K562 (cell line): ENCODE measurements around the gene SYNGR1. TPM values are rescaled to one million over a fixed set of nuclear protein-coding genes. Genes with fewer than 3 reads are reported as not detected.

Source experiments
- polyA plus RNA-seq, 8 experiments: library from polyadenylated mRNA; depleted of rRNA in 4 of 8; stranded (reverse) in 5 of 8; unstranded in 3 of 8; fragments of >200 nt; fragmentation: Nextera tagmentation in 2 of 8; fragmentation: Illumina TruSeq in 1 of 8; extraction: Ambion mirVana in 2 of 8; extraction: Trizol in 1 of 8; gene quantifications; 2 replicates each; pipeline versions ENCODE4 v1.2.1 to v1.2.3, GENCODE V29; 2011 to 2014; ENCODE audit warnings: inconsistent platforms in 1 of 8, missing spikeins in 1 of 8
- small RNA-seq: library from RNA; depleted of rRNA; stranded (forward); fragments of <200 nt; gene quantifications from one replicate; pipeline ENCODE3, GENCODE V24; 2014
- total RNA-seq, 7 experiments: library from RNA; depleted of rRNA in 6 of 7; stranded (reverse); fragments of >200 nt in 6 of 7; fragmentation: Illumina TruSeq in 2 of 7; extraction: Trizol in 2 of 7; gene quantifications; 2 replicates each; pipeline versions ENCODE4 v1.2.1 to v1.2.3, GENCODE V29; 2011 to 2021; ENCODE audit warnings: low replicate concordance in 1 of 7

SYNGR1 gene
- total and polyA plus RNA-seq, 9 of the 15 experiments (the other 6 are each of a cell fraction or from before 2014, with no cell fraction given) = 1.8 to 15.9 (median 5.5) TPM

Small RNA genes within 50 kb of the gene (small RNA-seq; reads per million reads assigned to genes)
- gene SNORD43 (not detected), gene SNORD83A (18,458 reads per million, percentile 100 among the genes with 10 or more reads in this experiment), gene SNORD83B (not detected)

Other genes with a start within 250 kb of the SYNGR1 start
Only the 7 nearest of the 9 such genes appear.
- 0.69 and 1.1 TPM in 2 replicates for gene PDGFB, start 105.0 kb upstream of the SYNGR1 start, total RNA-seq (2014; rRNA removed)
- 0.13 and 0.22 TPM in 2 replicates for gene PDGFB, start 105.0 kb upstream of the SYNGR1 start, total RNA-seq (2014; rRNA removed; fragmentation: Illumina TruSeq; extraction: Trizol)
- 0.11 TPM in 1 of 2 replicates, not detected in the other for gene PDGFB, start 105.0 kb upstream of the SYNGR1 start, total RNA-seq (2015; rRNA removed; fragmentation: Illumina TruSeq; extraction: Trizol)
- 1.2 and 1.4 TPM in 2 replicates for gene PDGFB, start 105.0 kb upstream of the SYNGR1 start, total RNA-seq (2021)
- 3.6 and 4.0 TPM in 2 replicates for gene PDGFB, start 105.0 kb upstream of the SYNGR1 start, polyA plus RNA-seq (2011; rRNA removed)
- 0.40 and 0.89 TPM in 2 replicates for gene PDGFB, start 105.0 kb upstream of the SYNGR1 start, polyA plus RNA-seq (2014; fragmentation: Illumina TruSeq; extraction: Trizol)
- under 1 TPM; 0.07 to 0.15 TPM for gene PDGFB, start 105.0 kb upstream of the SYNGR1 start, polyA plus RNA-seq (2014; fragmentation: Nextera tagmentation; extraction: Ambion mirVana)
- 0.50 and 0.56 TPM in 2 replicates for gene PDGFB, start 105.0 kb upstream of the SYNGR1 start, polyA plus RNA-seq (2014; rRNA removed)
- gene RPL3, start 30.4 kb upstream of the SYNGR1 start, total RNA-seq (2014; rRNA removed) = 2,245 and 2,417 TPM in 2 replicates
- 1,384 and 1,624 TPM in 2 replicates for gene RPL3, start 30.4 kb upstream of the SYNGR1 start, total RNA-seq (2014; rRNA removed; fragmentation: Illumina TruSeq; extraction: Trizol)
- gene RPL3, start 30.4 kb upstream of the SYNGR1 start, total RNA-seq (2015; rRNA removed; fragmentation: Illumina TruSeq; extraction: Trizol) = 1,989 and 2,037 TPM in 2 replicates
- gene RPL3, start 30.4 kb upstream of the SYNGR1 start, total RNA-seq (2021) = 1,960 and 1,995 TPM in 2 replicates
- gene RPL3, start 30.4 kb upstream of the SYNGR1 start, polyA plus RNA-seq (2011; rRNA removed) = 3,220 and 3,989 TPM in 2 replicates
- gene RPL3, start 30.4 kb upstream of the SYNGR1 start, polyA plus RNA-seq (2014; fragmentation: Illumina TruSeq; extraction: Trizol) = 2,565 and 2,747 TPM in 2 replicates
- gene RPL3, start 30.4 kb upstream of the SYNGR1 start, polyA plus RNA-seq (2014; fragmentation: Nextera tagmentation; extraction: Ambion mirVana) = 1,000 to 10,000 TPM; 3,338 to 4,066 TPM
- 2,749 and 3,057 TPM in 2 replicates for gene RPL3, start 30.4 kb upstream of the SYNGR1 start, polyA plus RNA-seq (2014; rRNA removed)
- gene TAB1, start 49.8 kb downstream of the SYNGR1 start, total RNA-seq (2014; rRNA removed) = 9.5 and 14.7 TPM in 2 replicates
- gene TAB1, start 49.8 kb downstream of the SYNGR1 start, total RNA-seq (2014; rRNA removed; fragmentation: Illumina TruSeq; extraction: Trizol) = 4.1 and 4.9 TPM in 2 replicates
- gene TAB1, start 49.8 kb downstream of the SYNGR1 start, total RNA-seq (2015; rRNA removed; fragmentation: Illumina TruSeq; extraction: Trizol) = 10.3 and 10.4 TPM in 2 replicates
- 20.1 and 20.9 TPM in 2 replicates for gene TAB1, start 49.8 kb downstream of the SYNGR1 start, total RNA-seq (2021)
- gene TAB1, start 49.8 kb downstream of the SYNGR1 start, polyA plus RNA-seq (2011; rRNA removed) = 12.3 and 19.2 TPM in 2 replicates
- 11.5 and 15.2 TPM in 2 replicates for gene TAB1, start 49.8 kb downstream of the SYNGR1 start, polyA plus RNA-seq (2014; fragmentation: Illumina TruSeq; extraction: Trizol)
- gene TAB1, start 49.8 kb downstream of the SYNGR1 start, polyA plus RNA-seq (2014; fragmentation: Nextera tagmentation; extraction: Ambion mirVana) = 1 to 10 TPM in 1 of 2 experiments, under 1 TPM in 1; 0.36 to 1.1 TPM
- 15.7 and 17.0 TPM in 2 replicates for gene TAB1, start 49.8 kb downstream of the SYNGR1 start, polyA plus RNA-seq (2014; rRNA removed)
- 4.6 and 5.7 TPM in 2 replicates for gene MGAT3, start 107.0 kb downstream of the SYNGR1 start, total RNA-seq (2014; rRNA removed)
- 2.8 and 3.5 TPM in 2 replicates for gene MGAT3, start 107.0 kb downstream of the SYNGR1 start, total RNA-seq (2014; rRNA removed; fragmentation: Illumina TruSeq; extraction: Trizol)
- 4.3 and 4.6 TPM in 2 replicates for gene MGAT3, start 107.0 kb downstream of the SYNGR1 start, total RNA-seq (2015; rRNA removed; fragmentation: Illumina TruSeq; extraction: Trizol)
- gene MGAT3, start 107.0 kb downstream of the SYNGR1 start, total RNA-seq (2021) = 11.4 and 11.5 TPM in 2 replicates
- gene MGAT3, start 107.0 kb downstream of the SYNGR1 start, polyA plus RNA-seq (2011; rRNA removed) = 6.6 and 6.8 TPM in 2 replicates
- 4.2 and 5.4 TPM in 2 replicates for gene MGAT3, start 107.0 kb downstream of the SYNGR1 start, polyA plus RNA-seq (2014; fragmentation: Illumina TruSeq; extraction: Trizol)
- under 1 TPM; 0.10 to 0.18 TPM for gene MGAT3, start 107.0 kb downstream of the SYNGR1 start, polyA plus RNA-seq (2014; fragmentation: Nextera tagmentation; extraction: Ambion mirVana)
- gene MGAT3, start 107.0 kb downstream of the SYNGR1 start, polyA plus RNA-seq (2014; rRNA removed) = 6.0 and 7.0 TPM in 2 replicates
- gene MIEF1, start 152.3 kb downstream of the SYNGR1 start, total RNA-seq (2014; rRNA removed) = 25.5 and 28.3 TPM in 2 replicates
- 28.6 and 29.0 TPM in 2 replicates for gene MIEF1, start 152.3 kb downstream of the SYNGR1 start, total RNA-seq (2014; rRNA removed; fragmentation: Illumina TruSeq; extraction: Trizol)
- 26.8 and 27.1 TPM in 2 replicates for gene MIEF1, start 152.3 kb downstream of the SYNGR1 start, total RNA-seq (2015; rRNA removed; fragmentation: Illumina TruSeq; extraction: Trizol)
- gene MIEF1, start 152.3 kb downstream of the SYNGR1 start, total RNA-seq (2021) = 51.8 and 54.3 TPM in 2 replicates
- 20.0 and 21.7 TPM in 2 replicates for gene MIEF1, start 152.3 kb downstream of the SYNGR1 start, polyA plus RNA-seq (2011; rRNA removed)
- gene MIEF1, start 152.3 kb downstream of the SYNGR1 start, polyA plus RNA-seq (2014; fragmentation: Illumina TruSeq; extraction: Trizol) = 37.7 and 40.8 TPM in 2 replicates
- gene MIEF1, start 152.3 kb downstream of the SYNGR1 start, polyA plus RNA-seq (2014; fragmentation: Nextera tagmentation; extraction: Ambion mirVana) = 10 to 100 TPM; 10.9 to 13.1 TPM
- 23.6 and 29.1 TPM in 2 replicates for gene MIEF1, start 152.3 kb downstream of the SYNGR1 start, polyA plus RNA-seq (2014; rRNA removed)
- 311 and 355 TPM in 2 replicates for gene ATF4, start 170.6 kb downstream of the SYNGR1 start, total RNA-seq (2014; rRNA removed)
- 320 and 405 TPM in 2 replicates for gene ATF4, start 170.6 kb downstream of the SYNGR1 start, total RNA-seq (2014; rRNA removed; fragmentation: Illumina TruSeq; extraction: Trizol)
- 153 and 156 TPM in 2 replicates for gene ATF4, start 170.6 kb downstream of the SYNGR1 start, total RNA-seq (2015; rRNA removed; fragmentation: Illumina TruSeq; extraction: Trizol)
- gene ATF4, start 170.6 kb downstream of the SYNGR1 start, total RNA-seq (2021) = 308 and 361 TPM in 2 replicates
- gene ATF4, start 170.6 kb downstream of the SYNGR1 start, polyA plus RNA-seq (2011; rRNA removed) = 669 and 756 TPM in 2 replicates
- 528 and 598 TPM in 2 replicates for gene ATF4, start 170.6 kb downstream of the SYNGR1 start, polyA plus RNA-seq (2014; fragmentation: Illumina TruSeq; extraction: Trizol)
- gene ATF4, start 170.6 kb downstream of the SYNGR1 start, polyA plus RNA-seq (2014; fragmentation: Nextera tagmentation; extraction: Ambion mirVana) = 100 to 1,000 TPM in 1 of 2 experiments, 10 to 100 TPM in 1; 93.1 to 125 TPM
- gene ATF4, start 170.6 kb downstream of the SYNGR1 start, polyA plus RNA-seq (2014; rRNA removed) = 638 and 723 TPM in 2 replicates
- 223 and 264 TPM in 2 replicates for gene RPS19BP1, start 182.8 kb downstream of the SYNGR1 start, total RNA-seq (2014; rRNA removed)
- 33.0 and 44.9 TPM in 2 replicates for gene RPS19BP1, start 182.8 kb downstream of the SYNGR1 start, total RNA-seq (2014; rRNA removed; fragmentation: Illumina TruSeq; extraction: Trizol)
- 84.3 and 93.3 TPM in 2 replicates for gene RPS19BP1, start 182.8 kb downstream of the SYNGR1 start, total RNA-seq (2015; rRNA removed; fragmentation: Illumina TruSeq; extraction: Trizol)
- gene RPS19BP1, start 182.8 kb downstream of the SYNGR1 start, total RNA-seq (2021) = 109 and 110 TPM in 2 replicates
- gene RPS19BP1, start 182.8 kb downstream of the SYNGR1 start, polyA plus RNA-seq (2011; rRNA removed) = 75.6 and 90.4 TPM in 2 replicates
- gene RPS19BP1, start 182.8 kb downstream of the SYNGR1 start, polyA plus RNA-seq (2014; fragmentation: Illumina TruSeq; extraction: Trizol) = 29.0 and 64.7 TPM in 2 replicates
- 1 to 10 TPM; 3.0 to 8.2 TPM for gene RPS19BP1, start 182.8 kb downstream of the SYNGR1 start, polyA plus RNA-seq (2014; fragmentation: Nextera tagmentation; extraction: Ambion mirVana)
- gene RPS19BP1, start 182.8 kb downstream of the SYNGR1 start, polyA plus RNA-seq (2014; rRNA removed) = 216 and 229 TPM in 2 replicates